ENCODE results near the gene LCORL.

Gene LCORL

DNA sequence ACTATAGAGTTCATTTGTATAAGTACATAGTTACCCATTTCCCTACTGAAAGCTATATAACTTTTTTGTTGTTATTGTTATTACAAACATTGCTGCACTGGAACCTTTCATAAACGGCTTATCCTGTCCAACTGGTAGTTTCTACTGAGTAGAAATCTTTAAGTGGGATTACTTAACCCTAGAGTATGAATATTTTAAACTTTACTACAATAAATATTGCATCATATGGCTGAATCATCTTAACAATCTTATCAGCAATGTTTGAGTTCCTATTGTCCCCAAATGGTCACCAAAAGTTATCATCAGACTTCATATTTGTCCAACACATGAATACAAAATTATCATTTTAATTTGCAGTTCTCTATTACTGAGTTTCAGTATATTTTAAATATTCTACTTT lies 40.5 kb downstream of the LCORL start:
- no peak for DNase-seq (ENCODE audit: extremely low read depth, low read depth)
- TF ChIP-seq, protein P1, sequence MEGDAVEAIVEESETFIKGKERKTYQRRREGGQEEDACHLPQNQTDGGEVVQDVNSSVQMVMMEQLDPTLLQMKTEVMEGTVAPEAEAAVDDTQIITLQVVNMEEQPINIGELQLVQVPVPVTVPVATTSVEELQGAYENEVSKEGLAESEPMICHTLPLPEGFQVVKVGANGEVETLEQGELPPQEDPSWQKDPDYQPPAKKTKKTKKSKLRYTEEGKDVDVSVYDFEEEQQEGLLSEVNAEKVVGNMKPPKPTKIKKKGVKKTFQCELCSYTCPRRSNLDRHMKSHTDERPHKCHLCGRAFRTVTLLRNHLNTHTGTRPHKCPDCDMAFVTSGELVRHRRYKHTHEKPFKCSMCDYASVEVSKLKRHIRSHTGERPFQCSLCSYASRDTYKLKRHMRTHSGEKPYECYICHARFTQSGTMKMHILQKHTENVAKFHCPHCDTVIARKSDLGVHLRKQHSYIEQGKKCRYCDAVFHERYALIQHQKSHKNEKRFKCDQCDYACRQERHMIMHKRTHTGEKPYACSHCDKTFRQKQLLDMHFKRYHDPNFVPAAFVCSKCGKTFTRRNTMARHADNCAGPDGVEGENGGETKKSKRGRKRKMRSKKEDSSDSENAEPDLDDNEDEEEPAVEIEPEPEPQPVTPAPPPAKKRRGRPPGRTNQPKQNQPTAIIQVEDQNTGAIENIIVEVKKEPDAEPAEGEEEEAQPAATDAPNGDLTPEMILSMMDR (IDR thresholded peaks at IDR 0.05; ENCODE audit: low read depth, low read length) = no peak

- no peak for DNase-seq (ENCODE audit: extremely low read depth, low read depth)
- TF ChIP-seq, protein P1 (IDR thresholded peaks at IDR 0.05; ENCODE audit: low read depth, low read length) = no peak
Measured at GRCh38 chr4:17968721-17969120, 52.8 kb downstream of the LCORL start.

GRCh38 chr4:17967078-17967477 lies 54.5 kb downstream of the LCORL start:
- TF ChIP-seq, protein P1 (IDR thresholded peaks at IDR 0.05; ENCODE audit: low read depth, low read length) = no peak

DNA sequence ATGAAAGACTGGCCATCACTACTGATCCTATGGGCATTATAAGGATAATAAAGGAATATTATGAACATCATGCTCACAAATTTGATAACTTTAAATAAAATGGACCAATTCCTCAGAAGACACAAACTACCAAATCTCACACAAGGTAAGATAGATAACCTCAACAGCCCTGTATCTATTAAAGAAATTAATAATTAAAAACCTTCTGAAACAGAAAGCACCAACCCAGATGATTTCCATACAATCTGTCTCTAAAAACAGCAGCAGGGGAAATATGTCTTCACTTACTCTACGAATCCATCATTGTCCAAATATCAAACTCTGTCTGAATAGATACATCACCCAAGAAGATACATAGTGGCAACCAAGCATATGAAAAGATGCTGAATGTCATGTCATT lies 55.2 kb downstream of the LCORL start:
- TF ChIP-seq, protein P1 (IDR thresholded peaks at IDR 0.05; ENCODE audit: low read depth, low read length) = no peak
- DNase-seq (ENCODE audit: extremely low read depth, low read depth) = no peak

More at GRCh38 chr4:17967078-17967477, 54.5 kb downstream of the LCORL start:
- no peak for DNase-seq (ENCODE audit: extremely low read depth, low read depth)

DNA sequence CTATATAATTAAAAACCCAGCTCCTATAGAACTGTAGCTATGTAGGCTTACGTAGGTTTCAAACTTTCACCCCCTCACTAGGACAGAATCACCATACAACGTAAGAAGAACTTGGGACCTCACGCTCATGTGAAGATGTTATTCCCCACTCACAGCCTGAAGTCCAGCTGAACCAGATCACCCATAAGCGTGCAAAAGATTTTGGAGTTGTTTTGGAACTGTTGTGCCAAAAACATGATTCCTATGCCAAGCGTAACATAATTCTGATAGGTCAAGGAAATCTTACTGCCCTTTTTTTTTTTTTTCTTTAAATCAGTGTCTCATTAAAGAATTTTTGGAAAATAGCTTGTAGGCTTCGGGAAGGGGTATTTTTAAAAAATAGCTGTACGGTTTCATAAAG lies 57.0 kb downstream of the LCORL start:
- DNase-seq (ENCODE audit: extremely low read depth, low read depth) = no peak
- TF ChIP-seq, protein P1 (IDR thresholded peaks at IDR 0.05; ENCODE audit: low read depth, low read length) = no peak

DNA sequence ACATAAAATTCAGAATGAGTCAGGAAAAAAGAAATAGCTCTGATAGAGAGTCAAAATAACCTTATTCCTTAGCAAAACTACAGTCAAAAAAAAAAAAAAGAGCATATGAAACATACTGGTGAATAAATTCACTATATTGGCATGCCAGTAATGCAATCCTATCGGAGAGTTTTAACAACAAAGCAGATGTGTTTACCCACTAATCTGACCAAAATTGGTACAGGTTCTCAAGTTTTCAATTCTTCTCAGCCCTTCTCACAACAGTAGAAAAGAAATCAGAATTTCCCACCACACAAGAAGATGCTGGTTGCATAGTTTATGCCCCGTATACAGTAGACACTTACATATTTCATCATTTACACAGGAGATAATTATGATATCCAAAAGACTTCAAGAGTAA lies 59.4 kb downstream of the LCORL start:
- TF ChIP-seq, protein P1 (IDR thresholded peaks at IDR 0.05; ENCODE audit: low read depth, low read length) = no peak

GRCh38 chr4:17961249-17961648 lies 60.3 kb downstream of the LCORL start:
- no peak for DNase-seq (ENCODE audit: extremely low read depth, low read depth)
- TF ChIP-seq, protein P1 (IDR thresholded peaks at IDR 0.05; ENCODE audit: low read depth, low read length) = no peak

More for the DNA sequence above, 59.4 kb downstream of the LCORL start:
- peak; percentile 3 for DNase-seq (ENCODE audit: extremely low read depth, low read depth)
